HUES64 (cell line): ENCODE measurements around the gene ITGB4. TPM values are rescaled to one million over a fixed set of nuclear protein-coding genes. Genes with fewer than 3 reads are reported as not detected.

Experiments used
- H3K27ac ChIP-seq: 2 replicates; pipeline ENCODE4 v1.7.0; 2013; ENCODE audit warnings: low read depth, low read length, inconsistent platforms
- H3K27me3 ChIP-seq: 2 replicates; pipeline ENCODE4 v1.6.1; 2013; ENCODE audit warnings: mild to moderate bottlenecking, low read length; ENCODE audit not compliant: insufficient read depth
- H3K36me3 ChIP-seq: 2 replicates; pipeline ENCODE4 v1.6.1; 2013; ENCODE audit warnings: mild to moderate bottlenecking, low read length; ENCODE audit not compliant: insufficient read depth
- H3K4me1 ChIP-seq: 2 replicates; pipeline ENCODE4 v1.6.1; 2013; ENCODE audit warnings: mild to moderate bottlenecking, low read length, moderate library complexity; ENCODE audit not compliant: insufficient read depth
- H3K4me3 ChIP-seq: 2 replicates; pipeline ENCODE4 v1.5.1; 2013; ENCODE audit warnings: mild to moderate bottlenecking, low read length, moderate library complexity
- H3K9ac ChIP-seq: 2 replicates; pipeline ENCODE4 v1.6.1; 2013; ENCODE audit warnings: mild to moderate bottlenecking, low read depth, low read length
- H3K9me3 ChIP-seq: 2 replicates; pipeline ENCODE4 v1.6.1; 2013; ENCODE audit warnings: low read depth, low read length; ENCODE audit not compliant: insufficient read depth
- WGBS: fragments of 150-250, 120-280 bp; methylation state at CpG from one replicate; pipeline ENCODE4 v1.1.7; 2013; ENCODE audit warnings: missing lambda C conversion rate; 5-methylcytosine and 5-hydroxymethylcytosine counted together
- polyA plus RNA-seq, 2 experiments: library from polyadenylated mRNA; stranded (reverse); fragments of 50-300 nt; gene quantifications; one replicate each; pipeline ENCODE4 v1.2.3, GENCODE V29; 2013

ITGB4 gene
- polyA plus RNA-seq (2013, experiment 1 of 2): 2.0 TPM
- polyA plus RNA-seq (2013, experiment 2 of 2): 1.1 TPM

- H3K4me1 ChIP-seq: no peaks in the 10 kb centered on the region
- WGBS: 5% methylated on average over 70 of the region's 70 CpGs
- peak within 1 kb of the TSS; percentile 56 for H3K9ac ChIP-seq
- peaks cover 39% of the 10 kb centered on the region for H3K27me3 ChIP-seq
- peak within 1 kb of the TSS; percentile 62 for H3K4me3 ChIP-seq
- no peak within 1 kb of the TSS for H3K27ac ChIP-seq
- H3K9me3 ChIP-seq: no peaks in the 10 kb centered on the region
- no peaks in the 10 kb centered on the region for H3K36me3 ChIP-seq
Measured at GRCh38 chr17:75720656-75721462, at the start of gene ITGB4. Gene ITGB4 (plus strand): TSS chr17:75721459. CDS start chr17:75724704, 3,245 bp downstream.

GRCh38 chr17:75672011-75672410 is 49.2 kb upstream of the ITGB4 start:
- Histone ChIP-seq H3K27me3 (no peaks in the 10 kb centered on the region), H3K4me3 (no peak overlapping the region), H3K27ac (no peak overlapping the region), H3K36me3 (peaks cover 75% of the 10 kb centered on the region), H3K4me1 (peaks cover 6% of the 10 kb centered on the region; the same call in 1 of the 2 replicates), H3K9me3 (no peaks in the 10 kb centered on the region), H3K9ac (no peak overlapping the region)
- 96% methylated on average over 5 of the region's 5 CpGs for WGBS

- H3K4me3 ChIP-seq: no peak overlapping the region
- H3K27ac ChIP-seq: no peak overlapping the region
- H3K9ac ChIP-seq: no peak overlapping the region
- 92% methylated on average over 3 of the region's 4 CpGs for WGBS
- H3K27me3 ChIP-seq: no peaks in the 10 kb centered on the region
- peaks cover under 1% of the 10 kb centered on the region; the same call in 1 of the 2 replicates for H3K4me1 ChIP-seq
- H3K9me3 ChIP-seq: no peaks in the 10 kb centered on the region
- peaks cover 82% of the 10 kb centered on the region for H3K36me3 ChIP-seq
Measured at GRCh38 chr17:75673487-75673886, 47.8 kb upstream of the ITGB4 start.

- no peaks in the 10 kb centered on the region for H3K27me3 ChIP-seq
- no peak overlapping the region for H3K4me3 ChIP-seq
- no peaks in the 10 kb centered on the region for H3K4me1 ChIP-seq
- H3K36me3 ChIP-seq: peaks cover 79% of the 10 kb centered on the region
- WGBS: 95% methylated on average over 2 of the region's 3 CpGs
- H3K9ac ChIP-seq: no peak overlapping the region
- H3K27ac ChIP-seq: no peak overlapping the region
- no peaks in the 10 kb centered on the region for H3K9me3 ChIP-seq
Measured at GRCh38 chr17:75676461-75676860, 44.8 kb upstream of the ITGB4 start.

- Histone ChIP-seq H3K36me3 (peaks cover 51% of the 10 kb centered on the region), H3K4me3 (no peak overlapping the region), H3K9ac (no peak overlapping the region), H3K27me3 (no peaks in the 10 kb centered on the region), H3K9me3 (no peaks in the 10 kb centered on the region), H3K4me1 (peaks cover 5% of the 10 kb centered on the region; the same call in 1 of the 2 replicates), H3K27ac (no peak overlapping the region)
- WGBS: 94% methylated on average over 11 of the region's 11 CpGs
Measured at GRCh38 chr17:75679706-75680211, 41.5 kb upstream of the ITGB4 start.

GRCh38 chr17:75680431-75680830 is 40.8 kb upstream of the ITGB4 start:
- WGBS: 96% methylated on average over 10 of the region's 10 CpGs

GRCh38 chr17:75681289-75681688 is 40.0 kb upstream of the ITGB4 start:
- Histone ChIP-seq H3K9me3 (no peaks in the 10 kb centered on the region), H3K27ac (no peak overlapping the region), H3K36me3 (peaks cover 40% of the 10 kb centered on the region), H3K27me3 (no peaks in the 10 kb centered on the region), H3K9ac (no peak overlapping the region), H3K4me3 (no peak overlapping the region), H3K4me1 (peaks cover 6% of the 10 kb centered on the region; the same call in 1 of the 2 replicates)
- 83% methylated on average over 3 of the region's 3 CpGs for WGBS

More at GRCh38 chr17:75680431-75680830, 40.8 kb upstream of the ITGB4 start:
- Histone ChIP-seq H3K27ac (no peak overlapping the region), H3K9me3 (no peaks in the 10 kb centered on the region), H3K27me3 (no peaks in the 10 kb centered on the region), H3K9ac (no peak overlapping the region), H3K4me1 (peaks cover 6% of the 10 kb centered on the region; the same call in 1 of the 2 replicates), H3K4me3 (no peak overlapping the region), H3K36me3 (peaks cover 48% of the 10 kb centered on the region)

- Histone ChIP-seq H3K4me1 (peaks cover 6% of the 10 kb centered on the region; the same call in 1 of the 2 replicates), H3K9ac (no peak overlapping the region), H3K27me3 (no peaks in the 10 kb centered on the region), H3K9me3 (no peaks in the 10 kb centered on the region), H3K4me3 (no peak overlapping the region), H3K27ac (no peak overlapping the region), H3K36me3 (peaks cover 30% of the 10 kb centered on the region)
- WGBS: 87% methylated on average over 4 of the region's 4 CpGs
Measured at GRCh38 chr17:75683583-75683982, 37.7 kb upstream of the ITGB4 start.

GRCh38 chr17:75684249-75684648 is 37.0 kb upstream of the ITGB4 start:
- Histone ChIP-seq H3K27ac (no peak overlapping the region), H3K4me3 (no peak overlapping the region), H3K4me1 (peaks cover 6% of the 10 kb centered on the region; the same call in 1 of the 2 replicates), H3K27me3 (no peaks in the 10 kb centered on the region), H3K9me3 (no peaks in the 10 kb centered on the region), H3K36me3 (peaks cover 29% of the 10 kb centered on the region; the same call in 1 of the 2 replicates), H3K9ac (no peak overlapping the region)
- WGBS: 98% methylated on average over 5 of the region's 5 CpGs

- Histone ChIP-seq H3K4me1 (peaks cover 6% of the 10 kb centered on the region; the same call in 1 of the 2 replicates), H3K9ac (no peak overlapping the region), H3K36me3 (peaks cover 22% of the 10 kb centered on the region; the same call in 1 of the 2 replicates), H3K27me3 (no peaks in the 10 kb centered on the region), H3K27ac (no peak overlapping the region), H3K4me3 (no peak overlapping the region), H3K9me3 (no peaks in the 10 kb centered on the region)
- WGBS: 90% methylated on average over 6 of the region's 7 CpGs
Measured at GRCh38 chr17:75684924-75685323, 36.3 kb upstream of the ITGB4 start.

- no peak overlapping the region for H3K9ac ChIP-seq
- no peaks in the 10 kb centered on the region for H3K27me3 ChIP-seq
- peaks cover 6% of the 10 kb centered on the region; the same call in 1 of the 2 replicates for H3K4me1 ChIP-seq
- no peak overlapping the region for H3K4me3 ChIP-seq
- peaks cover 21% of the 10 kb centered on the region; the same call in 1 of the 2 replicates for H3K36me3 ChIP-seq
- H3K27ac ChIP-seq: no peak overlapping the region
- no peaks in the 10 kb centered on the region for H3K9me3 ChIP-seq
- 96% methylated on average over 3 of the region's 3 CpGs for WGBS
Measured at GRCh38 chr17:75685499-75685898, 35.8 kb upstream of the ITGB4 start.
